Measurements from ENCODE around the gene CLCN6. TPM values are rescaled to one million over a fixed set of nuclear protein-coding genes. Genes with fewer than 3 reads are reported as not detected.
A peak's percentile ranks its signal among the peaks of the same experiment; 100 is the strongest.

The CLCN6 gene, protein sequence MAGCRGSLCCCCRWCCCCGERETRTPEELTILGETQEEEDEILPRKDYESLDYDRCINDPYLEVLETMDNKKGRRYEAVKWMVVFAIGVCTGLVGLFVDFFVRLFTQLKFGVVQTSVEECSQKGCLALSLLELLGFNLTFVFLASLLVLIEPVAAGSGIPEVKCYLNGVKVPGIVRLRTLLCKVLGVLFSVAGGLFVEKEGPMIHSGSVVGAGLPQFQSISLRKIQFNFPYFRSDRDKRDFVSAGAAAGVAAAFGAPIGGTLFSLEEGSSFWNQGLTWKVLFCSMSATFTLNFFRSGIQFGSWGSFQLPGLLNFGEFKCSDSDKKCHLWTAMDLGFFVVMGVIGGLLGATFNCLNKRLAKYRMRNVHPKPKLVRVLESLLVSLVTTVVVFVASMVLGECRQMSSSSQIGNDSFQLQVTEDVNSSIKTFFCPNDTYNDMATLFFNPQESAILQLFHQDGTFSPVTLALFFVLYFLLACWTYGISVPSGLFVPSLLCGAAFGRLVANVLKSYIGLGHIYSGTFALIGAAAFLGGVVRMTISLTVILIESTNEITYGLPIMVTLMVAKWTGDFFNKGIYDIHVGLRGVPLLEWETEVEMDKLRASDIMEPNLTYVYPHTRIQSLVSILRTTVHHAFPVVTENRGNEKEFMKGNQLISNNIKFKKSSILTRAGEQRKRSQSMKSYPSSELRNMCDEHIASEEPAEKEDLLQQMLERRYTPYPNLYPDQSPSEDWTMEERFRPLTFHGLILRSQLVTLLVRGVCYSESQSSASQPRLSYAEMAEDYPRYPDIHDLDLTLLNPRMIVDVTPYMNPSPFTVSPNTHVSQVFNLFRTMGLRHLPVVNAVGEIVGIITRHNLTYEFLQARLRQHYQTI
- 17.6 and 17.7 TPM in 2 replicates for total RNA-seq

GRCh38 chr1:11805422-11806306 lies at the start of gene CLCN6, which contains the start of gene MTHFR:
TSS of gene CLCN6 (plus strand) at chr1:11806191. CDS start at chr1:11806263, 72 bp downstream.
TSS of gene MTHFR (minus strand) at chr1:11805964. CDS start at chr1:11803116, 2,848 bp downstream.
- Histone ChIP-seq H3K4me3 (ENCODE audit: low read depth, low read length) (peak within 1 kb of the TSS; percentile 61), H3K36me3 (ENCODE audit: control insufficient read depth, insufficient read depth, low read length) (peaks cover 2% of the 10 kb centered on the region), H3K27me3 (ENCODE audit: control insufficient read depth, insufficient read depth, low read length) (no peaks in the 10 kb centered on the region)
- TF ChIP-seq CTCF (IDR thresholded peaks at IDR 0.05; ENCODE audit: insufficient read depth, low read length, poor library complexity, severe bottlenecking), result no peak
- peak; percentile 96 for DNase-seq (ENCODE audit: low read depth)

- no peak for DNase-seq (ENCODE audit: low read depth)
- no peaks in the 10 kb centered on the region for H3K36me3 ChIP-seq (ENCODE audit: control insufficient read depth, insufficient read depth, low read length)
- H3K4me3 ChIP-seq (ENCODE audit: low read depth, low read length), result no peak overlapping the region
- peaks cover 12% of the 10 kb centered on the region for H3K27me3 ChIP-seq (ENCODE audit: control insufficient read depth, insufficient read depth, low read length)
- TF ChIP-seq CTCF (IDR thresholded peaks at IDR 0.05; ENCODE audit: insufficient read depth, low read length, poor library complexity, severe bottlenecking), result no peak
Measured at GRCh38 chr1:11757047-11757446, 48.9 kb upstream of the CLCN6 start.

DNA sequence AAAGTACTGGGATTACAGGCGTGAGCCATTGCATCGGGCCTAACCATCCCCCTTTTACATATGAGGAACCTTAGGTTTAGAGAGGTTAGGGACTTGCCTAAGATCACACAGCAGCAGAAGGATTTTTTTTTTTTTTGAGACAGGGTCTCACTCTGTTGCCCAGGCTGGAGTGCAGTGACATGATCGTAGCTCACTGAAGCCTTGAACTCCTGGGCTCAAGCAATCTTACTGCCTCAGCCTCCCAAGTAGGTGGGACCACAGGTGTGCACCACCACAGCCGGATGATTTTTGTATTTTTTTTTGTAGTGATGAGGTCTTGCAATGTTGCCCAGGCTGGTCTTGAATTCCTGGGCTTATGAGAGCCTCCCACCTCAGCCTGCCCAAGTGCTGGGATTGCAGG lies 46.2 kb upstream of the CLCN6 start:
- Histone ChIP-seq H3K36me3 (ENCODE audit: control insufficient read depth, insufficient read depth, low read length) (no peaks in the 10 kb centered on the region), H3K27me3 (ENCODE audit: control insufficient read depth, insufficient read depth, low read length) (peaks cover 19% of the 10 kb centered on the region), H3K4me3 (ENCODE audit: low read depth, low read length) (no peak overlapping the region)
- no peak for TF ChIP-seq CTCF (IDR thresholded peaks at IDR 0.05; ENCODE audit: insufficient read depth, low read length, poor library complexity, severe bottlenecking)
- no peak for DNase-seq (ENCODE audit: low read depth)

DNA sequence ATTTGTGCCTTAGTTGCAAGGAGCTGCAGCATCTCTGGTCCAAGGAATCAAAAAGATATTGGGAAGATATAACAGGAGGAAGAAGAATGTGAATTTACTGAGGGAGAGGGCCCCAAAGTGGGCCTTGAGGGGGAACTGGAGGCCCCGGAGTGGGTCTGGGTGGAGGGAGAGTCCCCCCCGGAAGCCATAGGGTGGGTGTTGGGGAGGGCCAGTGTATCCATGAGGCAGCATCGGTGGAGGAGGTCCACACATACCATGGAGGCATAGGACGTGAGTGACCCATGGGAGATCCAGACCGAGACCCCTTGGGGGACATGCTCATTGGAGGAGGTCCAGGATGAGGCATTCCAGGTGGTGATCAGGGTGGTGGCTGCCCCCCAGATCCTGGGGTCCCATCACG lies 44.7 kb upstream of the CLCN6 start:
- Histone ChIP-seq H3K4me3 (ENCODE audit: low read depth, low read length) (no peak overlapping the region), H3K27me3 (ENCODE audit: control insufficient read depth, insufficient read depth, low read length) (peaks cover 23% of the 10 kb centered on the region), H3K36me3 (ENCODE audit: control insufficient read depth, insufficient read depth, low read length) (no peaks in the 10 kb centered on the region)
- TF ChIP-seq CTCF (IDR thresholded peaks at IDR 0.05; ENCODE audit: insufficient read depth, low read length, poor library complexity, severe bottlenecking), result no peak
- no peak for DNase-seq (ENCODE audit: low read depth)

GRCh38 chr1:11761988-11762406 lies 44.0 kb upstream of the CLCN6 start, which contains the start of gene C1orf167:
TSS of gene C1orf167 (plus strand) at chr1:11762193. CDS start at chr1:11764401, 2,208 bp downstream.
- Histone ChIP-seq H3K36me3 (ENCODE audit: control insufficient read depth, insufficient read depth, low read length) (no peaks in the 10 kb centered on the region), H3K27me3 (ENCODE audit: control insufficient read depth, insufficient read depth, low read length) (peaks cover 30% of the 10 kb centered on the region), H3K4me3 (ENCODE audit: low read depth, low read length) (no peak within 1 kb of the TSS)
- no peak for TF ChIP-seq CTCF (IDR thresholded peaks at IDR 0.05; ENCODE audit: insufficient read depth, low read length, poor library complexity, severe bottlenecking)
- no peak for DNase-seq (ENCODE audit: low read depth)

Data from kidney epithelial cell (primary cell).